Testis (tissue), 2 donors: ENCODE data around the gene GPATCH2.

Source experiments
- POLR2A ChIP-seq: fragments of 450-650 bp; IDR thresholded peaks from one replicate; pipeline ENCODE4 v1.6.1; 2017; ENCODE audit warnings: antibody characterized with exemption, mild to moderate bottlenecking, moderate library complexity
- TF ChIP-seq, protein P1 (sequence below), 3 experiments: fragments of 450-650 bp in 2 of 3; fragments of 200-600 bp in 1 of 3; sonication (generic) in 1 of 3; IDR thresholded peaks; one replicate each; pipeline ENCODE4 v1.5.1; 2016 to 2019; ENCODE audit warnings: antibody characterized with exemption in 3 of 3, mild to moderate bottlenecking in 2 of 3, moderate library complexity in 1 of 3

DNA sequence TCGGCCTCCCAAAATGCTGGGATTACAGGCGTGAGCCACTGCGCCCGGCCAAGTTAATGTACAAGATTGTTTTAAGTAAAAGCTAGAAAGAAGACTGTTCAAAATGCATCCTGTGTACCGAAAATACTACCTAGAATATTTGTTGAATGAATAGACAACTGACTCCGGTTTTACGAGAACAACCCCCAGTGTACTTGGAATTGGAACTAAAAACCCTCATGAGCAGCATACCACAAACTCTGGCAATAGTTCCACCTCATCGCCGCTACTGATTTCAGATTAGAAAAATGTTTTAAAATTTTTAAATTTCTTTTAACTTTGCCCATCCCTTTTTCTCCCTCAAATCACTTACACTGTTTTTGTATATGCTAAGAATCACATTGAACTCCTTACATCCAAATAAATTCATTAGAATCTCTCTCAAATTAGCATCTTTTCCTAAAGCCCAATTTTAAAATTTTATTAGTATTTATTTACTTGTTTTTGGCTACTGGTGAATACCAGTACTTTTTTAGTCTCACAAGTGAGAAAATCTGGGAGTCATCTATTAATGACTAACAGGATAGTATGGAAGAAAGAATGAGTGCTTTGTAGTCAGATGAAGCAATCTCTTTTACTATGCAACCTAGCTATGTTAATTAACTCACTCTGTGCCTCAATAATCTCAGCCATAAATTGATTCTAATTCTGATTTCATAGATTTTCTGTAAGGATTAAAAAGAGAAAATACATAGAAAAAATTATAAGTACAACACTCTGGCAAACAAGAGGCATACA, 95.1 kb downstream of the GPATCH2 start:
- TF ChIP-seq, protein P1, sequence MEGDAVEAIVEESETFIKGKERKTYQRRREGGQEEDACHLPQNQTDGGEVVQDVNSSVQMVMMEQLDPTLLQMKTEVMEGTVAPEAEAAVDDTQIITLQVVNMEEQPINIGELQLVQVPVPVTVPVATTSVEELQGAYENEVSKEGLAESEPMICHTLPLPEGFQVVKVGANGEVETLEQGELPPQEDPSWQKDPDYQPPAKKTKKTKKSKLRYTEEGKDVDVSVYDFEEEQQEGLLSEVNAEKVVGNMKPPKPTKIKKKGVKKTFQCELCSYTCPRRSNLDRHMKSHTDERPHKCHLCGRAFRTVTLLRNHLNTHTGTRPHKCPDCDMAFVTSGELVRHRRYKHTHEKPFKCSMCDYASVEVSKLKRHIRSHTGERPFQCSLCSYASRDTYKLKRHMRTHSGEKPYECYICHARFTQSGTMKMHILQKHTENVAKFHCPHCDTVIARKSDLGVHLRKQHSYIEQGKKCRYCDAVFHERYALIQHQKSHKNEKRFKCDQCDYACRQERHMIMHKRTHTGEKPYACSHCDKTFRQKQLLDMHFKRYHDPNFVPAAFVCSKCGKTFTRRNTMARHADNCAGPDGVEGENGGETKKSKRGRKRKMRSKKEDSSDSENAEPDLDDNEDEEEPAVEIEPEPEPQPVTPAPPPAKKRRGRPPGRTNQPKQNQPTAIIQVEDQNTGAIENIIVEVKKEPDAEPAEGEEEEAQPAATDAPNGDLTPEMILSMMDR (IDR thresholded peaks at IDR 0.05) = no peak
- TF ChIP-seq POLR2A = no peak
